K562 (cell line): ENCODE measurements around the gene HLA-DMB. TPM values are rescaled to one million over a fixed set of nuclear protein-coding genes. Genes with fewer than 3 reads are reported as not detected.
A peak's percentile ranks its signal among the peaks of the same experiment; 100 is the strongest.

Experiments
- ATAC-seq: fragments of 200-7000 bp; cut with Tn5 transposase; 3 replicates; pipeline ENCODE4 v1.9.1; 2020; ENCODE audit warnings: moderate library complexity
- BruUV-seq: library from RNA; stranded (reverse); fragments of 400-500 nt; replicated peaks from 2 replicates; lab custom pipeline; 2021; lab: Mats Ljungman, UMichigan
- CTCF ChIA-PET: fragments of 300-600 bp; formaldehyde crosslinking; extraction: SDS; loops from one replicate; lab custom pipeline; 2021; ENCODE audit warnings: low intra/inter-chr PET ratio; lab: Yijun Ruan, JAX
- POLR2A ChIA-PET: fragments of 300-600, 350-650 bp; sonication (Branson Sonifier 250); formaldehyde crosslinking; extraction: SDS; loops from one replicate; lab custom pipeline; 2021; ENCODE audit warnings: antibody characterized with exemption, inconsistent platforms; lab: Yijun Ruan, JAX
- DNase-seq, 4 experiments: peaks; one replicate each; pipeline versions ENCODE4 v3.0.0 to v3.0.0-alpha.2; 2011 to 2018; ENCODE audit warnings: low spot score in 3 of 4, mixed read lengths in 3 of 4; ENCODE audit errors: extremely low read depth in 1 of 4
- FAIRE-seq: peaks from 2 replicates; lab custom pipeline; 2011; peaks lifted over from hg19 to GRCh38; lab: Jason Lieb, UNC
- H2AFZ ChIP-seq: 2 replicates; pipeline ENCODE4 v1.6.0; 2011; ENCODE audit warnings: low read depth, low read length, control low read depth, inconsistent platforms
- H3K27ac ChIP-seq: fragments of 200-600 bp; 3 replicates; pipeline ENCODE4 v1.8.0; 2011; ENCODE audit warnings: low read depth, mild to moderate bottlenecking, control low read depth, inconsistent platforms, low read length, moderate library complexity, mixed read lengths; ENCODE audit errors: extremely low read depth
- H3K27me3 ChIP-seq, 2 experiments: fragments of 300-600 bp in 1 of 2; 2 replicates in 1 of 2; 3 replicates in 1 of 2; pipeline versions ENCODE4 v1.6.0 to v1.8.0; 2011; ENCODE audit warnings: inconsistent platforms in 2 of 2, low read length in 2 of 2, mild to moderate bottlenecking in 1 of 2, mixed read lengths in 1 of 2, moderate library complexity in 1 of 2; ENCODE audit not compliant: control insufficient read depth in 2 of 2, insufficient read depth in 2 of 2
- H3K36me3 ChIP-seq: fragments of 300-600 bp; 3 replicates; pipeline ENCODE4 v1.8.0; 2011; ENCODE audit warnings: mild to moderate bottlenecking, low read length, inconsistent platforms; ENCODE audit not compliant: control insufficient read depth, insufficient read depth
- H3K4me1 ChIP-seq, 2 experiments: fragments of 200-600 bp in 1 of 2; replicated peaks in 1 of 2; 2 replicates in 1 of 2; 3 replicates in 1 of 2; pipeline versions ENCODE4 v1.5.1 to v1.8.0; 2011; ENCODE audit warnings: inconsistent platforms in 2 of 2, low read length in 2 of 2, mild to moderate bottlenecking in 1 of 2, mixed read lengths in 1 of 2, moderate library complexity in 1 of 2; ENCODE audit not compliant: control insufficient read depth in 2 of 2, insufficient read depth in 2 of 2
- H3K4me2 ChIP-seq: 2 replicates; pipeline ENCODE4 v1.6.1; 2011; ENCODE audit warnings: low read length, control low read depth, inconsistent platforms, mixed read lengths; ENCODE audit not compliant: insufficient read depth
- H3K4me3 ChIP-seq: fragments of 200-600 bp; sonication (generic), shearing (Covaris generic); 2 replicates; pipeline ENCODE4 v1.5.1; 2016; ENCODE audit warnings: control low read depth, inconsistent platforms
- H3K79me2 ChIP-seq: fragments of 200-600 bp; 3 replicates; pipeline ENCODE4 v1.8.0; 2011; ENCODE audit warnings: low read length, inconsistent platforms; ENCODE audit not compliant: control insufficient read depth, insufficient read depth
- H3K9ac ChIP-seq, 2 experiments: 2 replicates each; pipeline versions ENCODE4 v1.6.0 to v1.6.1; 2011; ENCODE audit warnings: low read depth in 2 of 2, low read length in 2 of 2, control low read depth in 1 of 2, inconsistent platforms in 1 of 2, mild to moderate bottlenecking in 1 of 2, mixed read lengths in 1 of 2; ENCODE audit not compliant: insufficient read depth in 1 of 2
- H3K9me1 ChIP-seq: one replicate; pipeline ENCODE4 v1.6.0; 2011; ENCODE audit warnings: inconsistent platforms, mild to moderate bottlenecking, low read length, moderate library complexity; ENCODE audit not compliant: control insufficient read depth, insufficient read depth
- H3K9me3 ChIP-seq: replicated peaks from 2 replicates; pipeline ENCODE4 v1.5.1; 2011; ENCODE audit warnings: low read depth, low read length, inconsistent platforms; ENCODE audit not compliant: control insufficient read depth, insufficient read depth
- H4K20me1 ChIP-seq: replicated peaks from 2 replicates; pipeline ENCODE4 v1.6.1; 2011; ENCODE audit warnings: low read length, inconsistent platforms, mixed read lengths; ENCODE audit not compliant: control insufficient read depth, insufficient read depth
- ARID3B ChIP-seq: fragments of 250-450 bp; sonication (Bioruptor Pico); IDR thresholded peaks from 2 replicates; pipeline ENCODE4 v1.4.0; 2020; ENCODE audit warnings: borderline replicate concordance
- COPS2 ChIP-seq: fragments of 450-650 bp; conservative IDR thresholded peaks from 2 replicates; pipeline ENCODE4 v1.6.1; 2016; ENCODE audit warnings: mild to moderate bottlenecking, moderate library complexity
- CREB3L1 ChIP-seq: fragments of 450-650 bp; IDR thresholded peaks from 2 replicates; pipeline ENCODE4 v1.6.1; 2014; ENCODE audit warnings: low read depth, mild to moderate bottlenecking, moderate library complexity, borderline replicate concordance
- HDAC6 ChIP-seq: IDR thresholded peaks from 2 replicates; pipeline ENCODE4 v1.6.1; 2012; ENCODE audit warnings: low read depth, mild to moderate bottlenecking, control low read depth, inconsistent platforms, low read length, moderate library complexity
- MAX ChIP-seq: sonication (generic); formaldehyde crosslinking; IDR thresholded peaks from 2 replicates; pipeline ENCODE4 v1.9.0; 2022; ENCODE audit warnings: mild to moderate bottlenecking, missing genetic modification reagents
- NFATC3 ChIP-seq: fragments of 450-650 bp; IDR thresholded peaks from 2 replicates; pipeline ENCODE4 v1.6.1; 2017; ENCODE audit warnings: mild to moderate bottlenecking
- SRSF3 ChIP-seq: fragments of 200-400 bp; formaldehyde crosslinking; IDR thresholded peaks from 2 replicates; pipeline ENCODE4 v1.6.1; 2016; ENCODE audit warnings: mild to moderate bottlenecking, low read length, moderate library complexity; ENCODE audit not compliant: insufficient read depth
- TGIF2 ChIP-seq: sonication (generic); formaldehyde crosslinking; IDR thresholded peaks from 2 replicates; pipeline ENCODE4 v1.8.1; 2022; ENCODE audit warnings: mild to moderate bottlenecking, missing genetic modification reagents, moderate library complexity
- TRIM28 ChIP-seq: fragments of 450-650 bp; IDR thresholded peaks from 2 replicates; pipeline ENCODE4 v1.6.1; 2017
- ZFP30 ChIP-seq: fragments of 250-450 bp; sonication (Bioruptor Pico); IDR thresholded peaks from 2 replicates; pipeline ENCODE4 v1.8.0; 2022; ENCODE audit warnings: moderate library complexity, mild to moderate bottlenecking, inconsistent platforms, borderline replicate concordance
- ZFP36 ChIP-seq: fragments of 150-350 bp; IDR thresholded peaks from 2 replicates; pipeline ENCODE4 v1.6.1; 2018; ENCODE audit warnings: low read length, low read depth; ENCODE audit not compliant: partially characterized antibody
- ZNF551 ChIP-seq: fragments of 250-450 bp; sonication (Bioruptor Pico); IDR thresholded peaks from 2 replicates; pipeline ENCODE4 v1.5.0; 2021; ENCODE audit warnings: mild to moderate bottlenecking, moderate library complexity
- WGBS: fragments of 100-300 bp; shearing (Covaris generic); methylation state at CpG from one replicate; pipeline ENCODE4 v1.1.6; 2016; ENCODE audit warnings: low coverage, mixed read lengths; ENCODE audit not compliant: insufficient coverage; ENCODE audit errors: missing lambda C conversion rate; 5-methylcytosine and 5-hydroxymethylcytosine counted together
- in situ Hi-C: fragments of 300-500 bp; cut with MboI; formaldehyde crosslinking; loops from 4 replicates; pipeline ENCODE4 v1.15.0; 2018; ENCODE audit warnings: inconsistent platforms, mixed read lengths
- intact Hi-C: fragments of 100-400 bp; cut with micrococcal nuclease; formaldehyde crosslinking; loops from 2 replicates; pipeline ENCODE4 v1.14.2; 2022
- polyA plus RNA-seq, 8 experiments: library from polyadenylated mRNA; depleted of rRNA in 4 of 8; stranded (reverse) in 5 of 8; unstranded in 3 of 8; fragments of >200 nt; fragmentation: Nextera tagmentation in 2 of 8; fragmentation: Illumina TruSeq in 1 of 8; extraction: Ambion mirVana in 2 of 8; extraction: Trizol in 1 of 8; gene quantifications; 2 replicates each; pipeline versions ENCODE4 v1.2.1 to v1.2.3, GENCODE V29; 2011 to 2014; ENCODE audit warnings: inconsistent platforms in 1 of 8, missing spikeins in 1 of 8
- total RNA-seq, 7 experiments: library from RNA; depleted of rRNA in 6 of 7; stranded (reverse); fragments of >200 nt in 6 of 7; fragmentation: Illumina TruSeq in 2 of 7; extraction: Trizol in 2 of 7; gene quantifications; 2 replicates each; pipeline versions ENCODE4 v1.2.1 to v1.2.3, GENCODE V29; 2011 to 2021; ENCODE audit warnings: low replicate concordance in 1 of 7

HLA-DMB gene
- total and polyA plus RNA-seq, 9 of the 15 experiments (the other 6 are each of a cell fraction or from before 2014, with no cell fraction given) = 0.38 TPM; not detected in 8

GRCh38 chr6:32972353-32973143 is 31.7 kb upstream of the HLA-DMB start (continued):
- peak; percentile 65; the same call in 1 of the 2 replicates for TF ChIP-seq MAX (CRISPR knock-in tag)
- peak; percentile 41; the same call in 1 of the 2 replicates for TF ChIP-seq TGIF2
- TF ChIP-seq ZFP30 (CRISPR knock-in tag) = 0 out of 2 replicates have a peak, but pooled peaks have one; percentile 1
- TF ChIP-seq ZFP36 = peak; percentile 1
- peak; percentile 79; the same call in 1 of the 2 replicates for TF ChIP-seq NFATC3

GRCh38 chr6:32971581-32972352 is 30.9 kb upstream of the HLA-DMB start:
- peak; percentile 84 to 100 (median 92) for DNase-seq
- Histone ChIP-seq H2AFZ (peak overlapping the region; percentile 57), H3K4me3 (peak overlapping the region; percentile 70), H3K27ac (peak overlapping the region; percentile 99), H3K9me1 (peaks cover 17% of the 10 kb centered on the region), H4K20me1 (peaks cover 47% of the 10 kb centered on the region), H3K79me2 (peaks cover 92% of the 10 kb centered on the region), H3K4me1 (peaks cover 19 to 23% of the 10 kb centered on the region in 2 experiments; a peak in 4 of 5 replicates), H3K9ac (peak overlapping the region; percentile 99 to 100), H3K9me3 (no peaks in the 10 kb centered on the region), H3K36me3 (peaks cover 52% of the 10 kb centered on the region), H3K27me3 (no peaks in the 10 kb centered on the region), H3K4me2 (peak overlapping the region; percentile 94)
- POLR2A ChIA-PET = interaction anchor here (0.6 to 13.4 kb wide), 98 partner anchors 9 to 1897 kb away, joined by 3 to 384 read pairs (median 4); partner anchors contain the start of genes B3GALT4, C6orf47, FKBPL and HLA-DMA
- ATAC-seq = peak; percentile 55
- CTCF ChIA-PET = interaction anchor here (1.2 kb wide), 1 partner anchor 10 kb away, joined by 4 read pairs; no protein-coding TSS in a partner anchor
- BruUV-seq = no TSS peak
- FAIRE-seq = peak; percentile 98
- WGBS = under 1% methylated on average over 58 of the region's 58 CpGs
- in situ Hi-C loops (loop anchor here (25.0 kb wide), 1 partner anchor 1434 kb away; the partner anchor contains the start of genes ATP6V1G2, DDX39B, MCCD1 and NFKBIL1), intact Hi-C loops (loop anchor here (5.0 kb wide), 1 partner anchor 774 kb away; no protein-coding TSS in a partner anchor)
- TF ChIP-seq TRIM28 (0 out of 2 replicates have a peak, but pooled peaks have one; percentile 14), COPS2 (no peak), ARID3B (peak; percentile 54; the same call in 1 of the 2 replicates), HDAC6 (0 out of 2 replicates have a peak, but pooled peaks have one; percentile 87), ZNF551 (CRISPR knock-in tag) (0 out of 2 replicates have a peak, but pooled peaks have one; percentile 17), ZFP36 (peak; percentile 26), CREB3L1 (no peak; the same call in 1 of the 2 replicates), SRSF3 (no peak)
